Stomach (tissue), 9 donors: ENCODE data around the gene HES6. TPM values are rescaled to one million over a fixed set of nuclear protein-coding genes. Genes with fewer than 3 reads are reported as not detected.

Source experiments
- DNase-seq, 2 donors: peaks; one replicate each; pipeline versions ENCODE4 v3.0.0 to v3.0.0-alpha.2; 2013 to 2019
- H3K27ac ChIP-seq, 5 donors: fragments of 200-600 bp in 4 of 5; sonication (generic) in 4 of 5; one replicate each; pipeline ENCODE4 v1.5.1; 2013 to 2019; ENCODE audit warnings: mild to moderate bottlenecking in 1 of 5, moderate library complexity in 1 of 5
- H3K27me3 ChIP-seq, 3 donors: fragments of 200-600 bp; sonication (generic); one replicate each; pipeline ENCODE4 v1.5.1; 2017 to 2019; ENCODE audit warnings: mixed run types in 1 of 3
- H3K36me3 ChIP-seq, 4 donors: fragments of 200-600 bp; sonication (generic); 1 replicate in 3 of 4; 2 replicates in 1 of 4; pipeline ENCODE4 v1.5.1; 2016 to 2019
- H3K4me1 ChIP-seq, 4 donors: fragments of 200-600 bp; sonication (generic); one replicate each; pipeline ENCODE4 v1.5.1; 2016 to 2019
- H3K4me3 ChIP-seq, 4 donors: fragments of 200-600 bp; sonication (generic) in 3 of 4; one replicate each; pipeline ENCODE4 v1.5.1; 2016 to 2019; ENCODE audit warnings: mild to moderate bottlenecking in 1 of 4
- H3K9me3 ChIP-seq, 4 donors: fragments of 200-600 bp; sonication (generic); one replicate each; pipeline ENCODE4 v1.5.1; 2016 to 2019
- EP300 ChIP-seq: sonication (generic); formaldehyde crosslinking; IDR thresholded peaks from one replicate; pipeline ENCODE4 v1.6.1; 2017; ENCODE audit warnings: antibody characterized with exemption
- POLR2A ChIP-seq, 4 donors: fragments of 450-650 bp; IDR thresholded peaks; one replicate each; pipeline ENCODE4 v1.6.1; 2016; ENCODE audit warnings: antibody characterized with exemption in 4 of 4, control low read depth in 2 of 4, mild to moderate bottlenecking in 1 of 4, moderate library complexity in 1 of 4
- POLR2AphosphoS5 ChIP-seq, 3 donors: sonication (generic); formaldehyde crosslinking; IDR thresholded peaks; one replicate each; pipeline ENCODE4 v1.6.1; 2016; ENCODE audit warnings: antibody characterized with exemption in 3 of 3
- WGBS, 5 donors: extraction: QIAGEN DNeasy Blood & Tissue Kit in 3 of 5; methylation state at CpG; one replicate each; pipeline versions ENCODE4 v1.1.5 to v1.1.7; 2013 to 2018; 5-methylcytosine and 5-hydroxymethylcytosine counted together
- intact Hi-C: fragments of 100-400 bp; cut with DNase I; formaldehyde crosslinking; loops from one replicate; pipeline ENCODE4 v1.15.1; 2023; ENCODE audit warnings: low total_unique reads
- polyA plus RNA-seq, 3 donors: library from polyadenylated mRNA; stranded (reverse); fragments of 200-250 nt; gene quantifications; one replicate each; pipeline ENCODE4 v1.2.3, GENCODE V29; 2013
- total RNA-seq, 5 donors: library from RNA; depleted of rRNA; stranded (reverse); fragments of >200 nt; gene quantifications; one replicate each; pipeline versions ENCODE4 v1.1.0 to v1.2.3, GENCODE V29; 2014 to 2016
- TF ChIP-seq, protein P1 (sequence below), 7 experiments: fragments of 450-650 bp in 4 of 7; fragments of 200-600 bp in 3 of 7; sonication (generic) in 3 of 7; IDR thresholded peaks; one replicate each; pipeline ENCODE4 v1.5.1; 2016 to 2019; ENCODE audit warnings: antibody characterized with exemption in 7 of 7, control low read depth in 2 of 7, mild to moderate bottlenecking in 1 of 7
- donor health status: healthy with polysubstance abuse.
- donor health status: Bipolar disorder and iron deficiency.
- donor health status: healthy.

The HES6 gene
- total and polyA plus RNA-seq, 8 donors, result 6.7 to 222 (median 17.0) TPM; not detected in 1

- TF ChIP-seq POLR2AphosphoS5 (IDR thresholded peaks at IDR 0.05) (peak in 2 of 3 donors; percentile 45 to 88), EP300 (no peak), POLR2A (IDR thresholded peaks at IDR 0.05) (no peak)
- TF ChIP-seq, protein P1, sequence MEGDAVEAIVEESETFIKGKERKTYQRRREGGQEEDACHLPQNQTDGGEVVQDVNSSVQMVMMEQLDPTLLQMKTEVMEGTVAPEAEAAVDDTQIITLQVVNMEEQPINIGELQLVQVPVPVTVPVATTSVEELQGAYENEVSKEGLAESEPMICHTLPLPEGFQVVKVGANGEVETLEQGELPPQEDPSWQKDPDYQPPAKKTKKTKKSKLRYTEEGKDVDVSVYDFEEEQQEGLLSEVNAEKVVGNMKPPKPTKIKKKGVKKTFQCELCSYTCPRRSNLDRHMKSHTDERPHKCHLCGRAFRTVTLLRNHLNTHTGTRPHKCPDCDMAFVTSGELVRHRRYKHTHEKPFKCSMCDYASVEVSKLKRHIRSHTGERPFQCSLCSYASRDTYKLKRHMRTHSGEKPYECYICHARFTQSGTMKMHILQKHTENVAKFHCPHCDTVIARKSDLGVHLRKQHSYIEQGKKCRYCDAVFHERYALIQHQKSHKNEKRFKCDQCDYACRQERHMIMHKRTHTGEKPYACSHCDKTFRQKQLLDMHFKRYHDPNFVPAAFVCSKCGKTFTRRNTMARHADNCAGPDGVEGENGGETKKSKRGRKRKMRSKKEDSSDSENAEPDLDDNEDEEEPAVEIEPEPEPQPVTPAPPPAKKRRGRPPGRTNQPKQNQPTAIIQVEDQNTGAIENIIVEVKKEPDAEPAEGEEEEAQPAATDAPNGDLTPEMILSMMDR (IDR thresholded peaks at IDR 0.05), result no peak
- intact Hi-C loops, result no loop called here
These were observed 36.5 kb downstream of the HES6 start, which contains the start of gene ILKAP for GRCh38 chr2:238203094-238203972. TSS of gene ILKAP (minus strand) at chr2:238203695. CDS start at chr2:238203553, 142 bp downstream.

GRCh38 chr2:238202326-238203093 is 37.3 kb downstream of the HES6 start:
- H3K27ac ChIP-seq, result peak overlapping the region; percentile 81 to 99 (median 94)
- H3K36me3 ChIP-seq, result no peaks in the 10 kb centered on the region
- H3K4me3 ChIP-seq, result peak overlapping the region; percentile 62 to 89 (median 76)
- peak in 1 of 2 donors; percentile 42 for DNase-seq
- peaks cover 19 to 56% (median 43%) of the 10 kb centered on the region in 4 donors for H3K4me1 ChIP-seq
- no peaks in the 10 kb centered on the region for H3K9me3 ChIP-seq
- WGBS, 5 donors, result 5 to 9% (median 7%) methylated on average over 27 of the region's 27 CpGs
- TF ChIP-seq POLR2A (IDR thresholded peaks at IDR 0.05) (no peak), POLR2AphosphoS5 (IDR thresholded peaks at IDR 0.05) (no peak), EP300 (no peak)
- TF ChIP-seq, protein P1 (IDR thresholded peaks at IDR 0.05), result no peak
- no peaks in the 10 kb centered on the region for H3K27me3 ChIP-seq
- intact Hi-C loops, result no loop called here

More at GRCh38 chr2:238203094-238203972, 36.5 kb downstream of the HES6 start, which contains the start of gene ILKAP:
- no peaks in the 10 kb centered on the region for H3K36me3 ChIP-seq
- peak; percentile 93 to 96 for DNase-seq
- H3K4me1 ChIP-seq, result peaks cover 19 to 48% (median 37%) of the 10 kb centered on the region in 4 donors
- whole genome bisulfite sequencing, 5 donors, result 0% methylated on average over 5 to 126 of the region's 126 CpGs
- peak within 1 kb of the TSS; percentile 62 to 89 (median 76) for H3K4me3 ChIP-seq
- H3K9me3 ChIP-seq, result no peaks in the 10 kb centered on the region
- H3K27me3 ChIP-seq, result no peaks in the 10 kb centered on the region
- peak within 1 kb of the TSS; percentile 81 to 99 (median 94) for H3K27ac ChIP-seq

- H3K9me3 ChIP-seq, result no peaks in the 10 kb centered on the region
- no peak overlapping the region for H3K4me3 ChIP-seq
- H3K4me1 ChIP-seq, result peaks cover 0 to 3% (median 0%) of the 10 kb centered on the region in 4 donors
- H3K27ac ChIP-seq, result no peak overlapping the region
- no peak for TF ChIP-seq POLR2A (IDR thresholded peaks at IDR 0.05)
- TF ChIP-seq, protein P1 (IDR thresholded peaks at IDR 0.05), result no peak
- TF ChIP-seq POLR2AphosphoS5 (IDR thresholded peaks at IDR 0.05), result no peak
- TF ChIP-seq EP300, result no peak
- H3K36me3 ChIP-seq, result peaks cover 74 to 94% (median 93%) of the 10 kb centered on the region in 4 donors
- no peak for DNase-seq
- 90 to 94% (median 91%) methylated on average over 2 of the region's 2 CpGs for WGBS, 5 donors
- intact Hi-C loops, result no loop called here
- H3K27me3 ChIP-seq, result no peaks in the 10 kb centered on the region
These were observed 49.4 kb downstream of the HES6 start for GRCh38 chr2:238190445-238190844.

Other genes with a start within 250 kb of the HES6 start
- gene SCLY, start 179.0 kb downstream of the HES6 start, total RNA-seq, result 10 to 100 TPM in 4 of 5 donors, 1 to 10 TPM in 1; 7.2 to 12.8 (median 12.1) TPM
- gene SCLY, start 179.0 kb downstream of the HES6 start, polyA plus RNA-seq, result 10 to 100 TPM in 1 of 3 donors, 1 to 10 TPM in 2; 5.4 to 11.3 (median 9.9) TPM
- gene ESPNL, start 139.7 kb downstream of the HES6 start, total RNA-seq, result 1 to 10 TPM in 1 of 5 donors, under 1 TPM in 1, not detected in 3; 0.73 to 1.3 TPM
- gene ESPNL, start 139.7 kb downstream of the HES6 start, polyA plus RNA-seq, result under 1 TPM; 0.05 to 0.31 (median 0.25) TPM
- gene KLHL30, start 101.4 kb downstream of the HES6 start, total RNA-seq, result 1 to 10 TPM in 2 of 5 donors, under 1 TPM in 1, not detected in 2; 0.29 to 1.7 (median 1.3) TPM
- gene KLHL30, start 101.4 kb downstream of the HES6 start, polyA plus RNA-seq, result under 1 TPM; 0.06 to 0.46 (median 0.15) TPM
- 1 to 10 TPM in 1 of 5 donors, under 1 TPM in 1, not detected in 3; 0.89 to 1.1 TPM for gene ERFE, start 81.1 kb downstream of the HES6 start, total RNA-seq
- gene ERFE, start 81.1 kb downstream of the HES6 start, polyA plus RNA-seq, result under 1 TPM in 2 of 3 donors, not detected in 1; 0.13 to 0.75 TPM
- 10 to 100 TPM; 20.4 to 59.4 (median 33.6) TPM for gene ILKAP, start 36.3 kb downstream of the HES6 start, total RNA-seq
- 10 to 100 TPM; 37.1 to 55.1 (median 38.5) TPM for gene ILKAP, start 36.3 kb downstream of the HES6 start, polyA plus RNA-seq
- 100 to 1,000 TPM in 1 of 5 donors, 10 to 100 TPM in 4; 20.9 to 188 (median 40.8) TPM for gene PER2, start 48.6 kb upstream of the HES6 start, total RNA-seq
- gene PER2, start 48.6 kb upstream of the HES6 start, polyA plus RNA-seq, result 1 to 10 TPM; 4.4 to 9.8 (median 7.3) TPM
- 10 to 100 TPM in 3 of 5 donors, 1 to 10 TPM in 1, under 1 TPM in 1; 0.58 to 21.1 (median 10.7) TPM for gene TRAF3IP1, start 80.5 kb upstream of the HES6 start, total RNA-seq
- 10 to 100 TPM in 2 of 3 donors, 1 to 10 TPM in 1; 4.4 to 20.6 (median 10.8) TPM for gene TRAF3IP1, start 80.5 kb upstream of the HES6 start, polyA plus RNA-seq
- 10 to 100 TPM; 10.7 to 36.8 (median 20.6) TPM for gene ASB1, start 186.9 kb upstream of the HES6 start, total RNA-seq
- 10 to 100 TPM; 15.4 to 20.6 (median 16.5) TPM for gene ASB1, start 186.9 kb upstream of the HES6 start, polyA plus RNA-seq